Cerebellar nuclear complex (tissue), 1 donor: ENCODE results near the gene CCL19.
"Not testable (repeated sequence)": the region's sequence is repeated elsewhere in the genome, so short reads cannot be mapped to it uniquely, and the experiment has no call there.

Experiments
- DNase-seq, 2 experiments: peaks; one replicate each; lab custom pipeline; 2025; lab: John Stamatoyannopoulos, UW

Gene CCL19

GRCh38 chr9:34690983-34691935 is at the start of gene CCL19:
Gene CCL19 (minus strand): TSS chr9:34691276. CDS start chr9:34691139, 137 bp downstream.
- no peak for DNase-seq

GRCh38 chr9:34740176-34740575 is 49.1 kb upstream of the CCL19 start:
- not testable (repeated sequence) for DNase-seq

- DNase-seq = no peak
These were observed 46.7 kb upstream of the CCL19 start for GRCh38 chr9:34737677-34738260.

GRCh38 chr9:34734720-34735119 is 43.6 kb upstream of the CCL19 start:
- DNase-seq = no peak

GRCh38 chr9:34732886-34733285 is 41.8 kb upstream of the CCL19 start:
- no peak for DNase-seq

GRCh38 chr9:34732478-34732877 is 41.4 kb upstream of the CCL19 start:
- no peak for DNase-seq

- DNase-seq = no peak
These were observed 32.1 kb upstream of the CCL19 start for GRCh38 chr9:34723141-34723540.

- DNase-seq = not testable (repeated sequence)
These were observed 28.6 kb upstream of the CCL19 start for GRCh38 chr9:34719769-34720025.

GRCh38 chr9:34719021-34719768 is 28.1 kb upstream of the CCL19 start:
- DNase-seq = no peak

- DNase-seq = no peak
These were observed 27.0 kb upstream of the CCL19 start for GRCh38 chr9:34717996-34718614.

GRCh38 chr9:34716711-34717110 is 25.6 kb upstream of the CCL19 start:
- DNase-seq = no peak

GRCh38 chr9:34715639-34716215 is 24.7 kb upstream of the CCL19 start:
- no peak for DNase-seq

- no peak for DNase-seq
These were observed 22.9 kb upstream of the CCL19 start for GRCh38 chr9:34714007-34714406.

GRCh38 chr9:34712140-34712539 is 21.1 kb upstream of the CCL19 start:
- no peak for DNase-seq

- DNase-seq = no peak
These were observed 18.9 kb upstream of the CCL19 start, which contains the start of gene CCL21 for GRCh38 chr9:34710023-34710422. Gene CCL21 (minus strand): TSS chr9:34710136. CDS start chr9:34710066, 70 bp downstream.

GRCh38 chr9:34709196-34709978 is 18.3 kb upstream of the CCL19 start:
- no peak for DNase-seq

GRCh38 chr9:34707130-34707529 is 16.1 kb upstream of the CCL19 start:
- DNase-seq = no peak

- DNase-seq = peak in 1 of 2 experiments; percentile 72
These were observed 11.0 kb upstream of the CCL19 start for GRCh38 chr9:34701769-34702736.

- DNase-seq = peak in 1 of 2 experiments; percentile 1
These were observed 10.1 kb upstream of the CCL19 start for GRCh38 chr9:34701023-34701768.
